ENCODE results near the gene EEA1. TPM values are rescaled to one million over a fixed set of nuclear protein-coding genes. Genes with fewer than 3 reads are reported as not detected.

EEA1 gene
- total and polyA plus RNA-seq, 2 of the 4 experiments (the other 2 are of a cell fraction), result 4.6 to 12.5 TPM

DNA sequence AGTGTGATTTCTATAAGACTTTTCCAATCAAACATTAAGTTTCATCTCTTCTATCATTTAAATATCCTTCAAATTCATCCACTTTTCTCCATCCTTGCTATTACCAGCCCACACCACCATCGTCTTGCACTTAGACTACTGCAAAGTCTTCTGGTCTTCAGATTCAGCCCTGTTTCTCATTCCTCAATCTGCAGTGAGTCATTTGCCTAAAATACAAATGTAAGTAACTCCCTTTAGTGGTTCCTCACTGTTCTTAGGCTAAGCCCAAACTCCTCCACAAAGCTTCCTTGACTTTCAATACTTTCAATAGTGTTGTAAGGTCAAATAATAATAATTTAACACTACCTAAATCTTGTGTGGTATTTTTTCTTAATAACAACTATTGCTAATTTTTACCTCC, 143.1 kb downstream of the EEA1 start:
- in situ Hi-C loops (cut with MboI; ENCODE audit: low sequenced_read_pairs), result loop anchor here (25.0 kb wide), 1 partner anchor 626 kb away; no protein-coding TSS in a partner anchor
- intact Hi-C loops (cut with micrococcal nuclease), result loop anchor here (5.0 kb wide), 2 partner anchors 201 to 611 kb away; no protein-coding TSS in a partner anchor
- ATAC-seq (ENCODE audit: low read depth), result peak; percentile 43; the same call in 1 of the 2 replicates

More for the DNA sequence above, 143.1 kb downstream of the EEA1 start:
- BruUV-seq (replicated peaks), result no TSS peak
- Histone ChIP-seq H2BK15ac (ENCODE audit: low read depth, low read length) (no peak overlapping the region), H3K4me1 (ENCODE audit: control insufficient read depth, insufficient read depth, low read length) (peaks cover 8% of the 10 kb centered on the region), H2AK5ac (ENCODE audit: low read depth, low read length) (no peak overlapping the region), H3K14ac (replicated peaks; ENCODE audit: low read depth, low read length) (no peak overlapping the region), H3K56ac (ENCODE audit: extremely low read depth, insufficient read depth, low read length) (no peak overlapping the region), H3K9me1 (ENCODE audit: insufficient read depth, low read length) (0 out of 2 replicates have a peak, but pooled peaks cover 2% of the 10 kb centered on the region), H3K23ac (ENCODE audit: low read depth, low read length) (no peak overlapping the region), H3K9me3 (ENCODE audit: control insufficient read depth, insufficient read depth, low read length) (no peaks in the 10 kb centered on the region), H4K20me1 (ENCODE audit: insufficient read depth, low read length) (no peaks in the 10 kb centered on the region), H3K9ac (ENCODE audit: low read depth, low read length) (no peak overlapping the region), H2BK20ac (ENCODE audit: low read depth, low read length) (no peak overlapping the region), H3K4me2 (ENCODE audit: low read depth, low read length) (no peak overlapping the region), H3K4me3 (ENCODE audit: insufficient read depth, low read depth, low read length) (no peak overlapping the region), H3K18ac (ENCODE audit: low read depth, low read length) (no peak overlapping the region), H3K36me3 (ENCODE audit: control insufficient read depth, insufficient read depth, low read length) (peaks cover 5% of the 10 kb centered on the region; the same call in 1 of the 2 replicates), H3K27ac (ENCODE audit: insufficient read depth, low read length) (no peak overlapping the region), H2BK5ac (ENCODE audit: low read depth, low read length, poor library complexity, severe bottlenecking) (peak overlapping the region; percentile 25), H3K4ac (ENCODE audit: low read depth, low read length) (no peak overlapping the region), H2AK9ac (replicated peaks; ENCODE audit: low read depth, low read length, poor library complexity) (no peak overlapping the region), H3K27me3 (ENCODE audit: control insufficient read depth, insufficient read depth, low read length) (no peaks in the 10 kb centered on the region), H3K79me1 (ENCODE audit: low read depth in 1 of 2, low read length in 2 of 2) (peaks cover 0 to 17% of the 10 kb centered on the region in 2 experiments; a peak in 2 of 4 replicates), H4K5ac (ENCODE audit: low read depth, low read length) (no peak overlapping the region), H2BK120ac (ENCODE audit: low read depth, low read length) (no peak overlapping the region), H4K8ac (ENCODE audit: low read depth in 2 of 2, low read length in 2 of 2) (no peak overlapping the region), H4K91ac (ENCODE audit: insufficient read depth, low read depth, low read length) (no peak overlapping the region), H2AFZ (replicated peaks; ENCODE audit: low read length, poor library complexity) (no peak overlapping the region)
- TF ChIP-seq RFX5 (IDR thresholded peaks at IDR 0.05; ENCODE audit: low read depth, low read length) (no peak), MAFK (IDR thresholded peaks at IDR 0.05; ENCODE audit: low read depth, low read length) (no peak), NFE2L2 (IDR thresholded peaks at IDR 0.05; ENCODE audit: low read depth, low read length) (no peak), RAD21 (IDR thresholded peaks at IDR 0.05; ENCODE audit: low read length) (no peak), CHD1 (IDR thresholded peaks at IDR 0.05; ENCODE audit: low read depth, low read length) (no peak), RCOR1 (IDR thresholded peaks at IDR 0.05; ENCODE audit: insufficient replicate concordance, low read length) (no peak), BHLHE40 (IDR thresholded peaks at IDR 0.05; ENCODE audit: low read depth, low read length) (no peak), MXI1 (IDR thresholded peaks at IDR 0.05; ENCODE audit: borderline replicate concordance, low read depth, low read length) (no peak)
- TF ChIP-seq, protein P1, sequence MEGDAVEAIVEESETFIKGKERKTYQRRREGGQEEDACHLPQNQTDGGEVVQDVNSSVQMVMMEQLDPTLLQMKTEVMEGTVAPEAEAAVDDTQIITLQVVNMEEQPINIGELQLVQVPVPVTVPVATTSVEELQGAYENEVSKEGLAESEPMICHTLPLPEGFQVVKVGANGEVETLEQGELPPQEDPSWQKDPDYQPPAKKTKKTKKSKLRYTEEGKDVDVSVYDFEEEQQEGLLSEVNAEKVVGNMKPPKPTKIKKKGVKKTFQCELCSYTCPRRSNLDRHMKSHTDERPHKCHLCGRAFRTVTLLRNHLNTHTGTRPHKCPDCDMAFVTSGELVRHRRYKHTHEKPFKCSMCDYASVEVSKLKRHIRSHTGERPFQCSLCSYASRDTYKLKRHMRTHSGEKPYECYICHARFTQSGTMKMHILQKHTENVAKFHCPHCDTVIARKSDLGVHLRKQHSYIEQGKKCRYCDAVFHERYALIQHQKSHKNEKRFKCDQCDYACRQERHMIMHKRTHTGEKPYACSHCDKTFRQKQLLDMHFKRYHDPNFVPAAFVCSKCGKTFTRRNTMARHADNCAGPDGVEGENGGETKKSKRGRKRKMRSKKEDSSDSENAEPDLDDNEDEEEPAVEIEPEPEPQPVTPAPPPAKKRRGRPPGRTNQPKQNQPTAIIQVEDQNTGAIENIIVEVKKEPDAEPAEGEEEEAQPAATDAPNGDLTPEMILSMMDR (conservative IDR thresholded peaks at IDR 0.05; ENCODE audit: low read depth, low read length), result no peak
- TF ChIP-seq, protein P2, sequence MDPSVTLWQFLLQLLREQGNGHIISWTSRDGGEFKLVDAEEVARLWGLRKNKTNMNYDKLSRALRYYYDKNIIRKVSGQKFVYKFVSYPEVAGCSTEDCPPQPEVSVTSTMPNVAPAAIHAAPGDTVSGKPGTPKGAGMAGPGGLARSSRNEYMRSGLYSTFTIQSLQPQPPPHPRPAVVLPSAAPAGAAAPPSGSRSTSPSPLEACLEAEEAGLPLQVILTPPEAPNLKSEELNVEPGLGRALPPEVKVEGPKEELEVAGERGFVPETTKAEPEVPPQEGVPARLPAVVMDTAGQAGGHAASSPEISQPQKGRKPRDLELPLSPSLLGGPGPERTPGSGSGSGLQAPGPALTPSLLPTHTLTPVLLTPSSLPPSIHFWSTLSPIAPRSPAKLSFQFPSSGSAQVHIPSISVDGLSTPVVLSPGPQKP (IDR thresholded peaks at IDR 0.05; ENCODE audit: borderline replicate concordance, low read depth, low read length), result no peak
- ChIA-PET CTCF (interaction anchor here (0.9 to 1.2 kb wide), 2 partner anchors 16 to 178 kb away, joined by 3 read pairs; no protein-coding TSS in a partner anchor), POLR2A (ENCODE audit: unreplicated experiment) (no interaction called here)
- dilution Hi-C loops (cut with HindIII; ENCODE audit: low sequenced_read_pairs, unreplicated experiment), result no loop called here
- peak; percentile 67 for DNase-seq
- 100% methylated on average over 1 of the region's 1 CpG for WGBS, 2 experiments (ENCODE audit: extremely low coverage in 2 of 2, insufficient read length in 1 of 2)
